Ramos (cell line): ENCODE measurements around the gene TBC1D2.

Experiments
- in situ Hi-C: fragments of 300-500 bp; cut with MboI; formaldehyde crosslinking; loops from one replicate; pipeline ENCODE4 v1.14.3; 2022; ENCODE audit warnings: low sequenced_read_pairs; ENCODE audit not compliant: unreplicated experiment

The TBC1D2 gene

DNA sequence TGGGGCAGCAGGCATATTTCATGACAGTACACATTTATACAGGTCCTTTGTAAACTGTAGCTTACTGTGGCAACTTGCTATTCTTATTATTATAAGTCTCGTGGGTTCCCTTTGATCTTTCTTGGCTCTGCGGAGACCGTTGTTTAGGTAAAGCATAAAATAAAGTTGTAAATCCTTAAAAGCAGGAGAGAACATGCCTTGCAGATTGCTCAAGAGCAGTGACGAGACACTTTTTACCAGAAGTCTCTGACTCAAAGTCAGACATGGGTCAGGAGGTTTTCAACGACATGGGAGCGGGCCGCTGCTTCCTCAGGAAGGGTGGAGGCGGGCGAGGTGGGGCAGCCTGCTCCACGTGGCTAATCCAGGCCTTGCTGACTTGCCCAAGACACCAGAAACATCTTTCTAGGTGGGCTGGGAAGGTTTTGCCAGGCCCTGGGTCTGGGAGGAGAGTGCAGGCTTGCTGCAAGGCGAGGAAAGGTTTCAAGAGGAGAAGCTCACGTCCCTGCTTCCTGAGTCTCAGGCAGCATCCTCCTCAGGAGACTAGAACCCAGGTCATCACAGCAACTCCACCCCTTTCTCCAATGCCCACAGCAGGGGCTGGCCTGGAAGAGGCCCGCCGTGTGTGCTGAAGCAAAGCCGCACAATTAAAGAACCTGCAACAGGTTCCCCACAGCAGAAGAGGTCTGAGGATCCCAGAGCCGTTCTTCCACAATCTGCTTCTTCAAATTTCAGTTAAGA, 6.5 kb downstream of the TBC1D2 start:
- in situ Hi-C loops = no loop called here

DNA sequence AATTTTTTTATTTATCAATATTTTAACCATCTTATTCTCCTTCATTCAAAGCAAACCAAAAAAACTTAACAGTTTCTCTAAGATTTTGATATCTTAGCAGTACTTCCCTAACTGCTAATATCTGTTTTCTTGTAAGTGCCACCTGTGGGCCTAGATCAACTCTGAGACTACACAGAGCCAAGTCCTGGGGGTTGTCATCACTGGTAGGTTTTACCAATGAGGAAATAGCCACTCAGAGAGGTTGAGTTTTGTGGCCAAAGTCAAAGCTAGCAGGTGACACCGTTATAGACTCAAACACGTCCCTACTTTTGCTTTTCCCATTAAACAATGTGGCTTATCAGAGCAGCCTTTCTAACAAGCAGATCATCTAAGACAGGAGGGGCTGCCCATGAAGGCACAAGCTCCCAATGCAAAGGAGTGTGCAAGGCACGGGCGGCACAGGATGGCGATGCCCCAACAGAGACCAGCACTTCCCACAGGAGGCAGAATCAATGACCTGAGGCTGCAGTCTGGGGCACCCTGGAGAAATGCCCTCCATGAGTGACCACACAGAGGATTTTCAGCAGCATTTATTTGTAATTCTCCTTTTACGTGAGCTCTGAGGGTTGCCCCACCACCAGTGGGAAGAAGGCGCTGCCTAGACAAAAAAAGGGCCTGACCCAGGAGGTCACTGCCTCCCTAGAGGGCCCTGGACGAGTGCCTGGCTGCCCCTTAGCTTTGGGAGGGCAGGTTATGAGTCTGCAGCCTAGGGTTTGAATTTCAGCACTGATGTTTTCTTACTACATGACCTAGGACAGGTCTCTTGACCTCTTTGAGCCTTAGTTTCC, 7.4 kb downstream of the TBC1D2 start:
- in situ Hi-C loops = no loop called here

DNA sequence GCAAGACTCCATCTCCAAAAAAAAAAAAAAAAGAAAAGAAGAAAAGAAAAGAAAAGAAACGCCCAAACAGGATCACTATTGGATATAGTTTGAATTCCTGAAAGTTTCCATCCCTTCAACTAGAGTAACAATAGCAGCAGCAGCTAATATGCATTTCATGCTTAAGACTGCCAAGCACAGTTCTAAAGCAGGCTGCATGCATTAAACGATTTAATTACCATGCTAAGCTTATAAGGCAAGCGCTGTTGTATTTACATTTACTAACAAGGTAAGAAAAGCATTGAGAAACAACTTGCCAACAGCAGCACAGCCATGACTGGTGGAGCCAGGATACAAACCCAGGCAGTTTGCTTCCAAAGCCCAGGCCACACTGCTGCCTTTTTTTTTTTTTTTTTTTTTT, 13.0 kb downstream of the TBC1D2 start:
- in situ Hi-C loops = no loop called here

- in situ Hi-C loops = no loop called here
Measured at GRCh38 chr9:98241357-98242300, 13.8 kb downstream of the TBC1D2 start.

DNA sequence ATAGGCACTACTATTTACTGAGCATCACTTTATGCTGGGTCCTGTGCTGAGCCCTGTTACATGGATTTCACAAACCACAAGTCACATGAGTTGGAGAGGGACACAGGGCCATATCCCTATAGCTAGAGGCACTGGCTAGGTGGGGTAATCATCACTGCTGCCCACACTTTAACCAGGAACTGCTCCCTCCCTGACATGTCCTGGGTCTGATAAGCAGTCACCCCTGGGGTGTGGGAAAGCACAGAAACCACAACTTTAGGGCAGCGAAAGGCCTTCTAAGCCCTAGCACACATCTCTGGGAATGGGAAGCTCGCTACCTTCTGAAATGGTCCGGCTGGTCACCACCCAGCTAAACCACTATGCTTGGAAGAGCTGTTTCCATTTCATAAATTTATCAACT, 15.0 kb downstream of the TBC1D2 start:
- in situ Hi-C loops = no loop called here

GRCh38 chr9:98236901-98237487, 18.5 kb downstream of the TBC1D2 start:
- in situ Hi-C loops = no loop called here

GRCh38 chr9:98235126-98235525, 20.3 kb downstream of the TBC1D2 start:
- in situ Hi-C loops = no loop called here

- in situ Hi-C loops = no loop called here
Measured at GRCh38 chr9:98234245-98234825, 21.1 kb downstream of the TBC1D2 start.

- in situ Hi-C loops = no loop called here
Measured at GRCh38 chr9:98232926-98233325, 22.5 kb downstream of the TBC1D2 start.

DNA sequence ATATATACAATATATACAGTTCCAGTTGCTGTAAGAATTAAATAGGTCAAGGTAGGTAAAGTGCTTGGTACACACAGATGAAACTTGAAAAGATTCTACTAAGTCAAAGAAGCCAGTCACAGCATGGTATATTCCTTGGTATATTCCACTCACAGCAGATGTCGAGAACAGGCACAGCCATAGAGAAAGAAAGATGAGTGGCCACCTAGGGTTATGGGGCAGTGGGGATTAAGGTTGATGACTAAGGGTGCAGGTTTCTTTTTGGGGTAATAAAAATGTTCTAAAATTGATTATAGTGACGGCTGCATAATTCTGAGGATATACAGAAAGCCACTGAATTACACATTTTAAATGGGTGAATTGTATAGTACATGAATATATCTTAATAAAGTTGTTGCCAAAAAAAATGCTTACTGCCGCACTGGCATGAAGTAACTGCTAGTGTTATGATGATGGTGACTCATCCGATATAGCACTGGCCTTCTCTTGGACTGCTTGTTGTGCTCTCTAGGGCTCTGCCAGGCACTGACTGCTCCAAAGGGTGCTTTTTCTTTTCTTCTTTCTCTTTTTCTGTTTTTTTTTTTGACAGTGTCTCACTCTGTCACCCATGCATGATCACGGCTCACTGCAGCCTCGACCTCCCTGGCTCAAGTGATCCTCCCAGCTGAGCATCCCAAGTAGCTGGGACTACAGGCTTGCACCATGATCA, 23.5 kb downstream of the TBC1D2 start:
- in situ Hi-C loops = no loop called here

- in situ Hi-C loops = no loop called here
Measured at GRCh38 chr9:98230789-98231188, 24.7 kb downstream of the TBC1D2 start.

DNA sequence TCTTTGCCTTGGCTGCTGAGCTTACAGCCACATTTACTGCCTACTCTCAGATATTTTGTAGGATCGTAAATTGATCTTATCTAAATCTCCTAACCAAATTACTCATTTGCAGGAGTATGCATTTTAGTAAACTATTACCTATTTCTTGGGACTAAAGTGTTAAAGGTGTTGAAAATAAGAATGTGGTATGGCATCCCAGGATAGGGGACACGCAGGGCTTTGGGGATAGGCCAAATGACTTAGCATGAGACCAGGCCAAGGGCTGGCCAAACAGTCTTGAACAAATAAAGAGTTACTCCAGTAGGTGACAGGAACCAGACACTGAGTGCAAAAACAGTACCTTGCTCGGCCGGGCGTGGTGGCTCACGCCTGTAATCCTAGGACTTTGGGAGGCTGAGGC, 25.1 kb downstream of the TBC1D2 start:
- in situ Hi-C loops = no loop called here

DNA sequence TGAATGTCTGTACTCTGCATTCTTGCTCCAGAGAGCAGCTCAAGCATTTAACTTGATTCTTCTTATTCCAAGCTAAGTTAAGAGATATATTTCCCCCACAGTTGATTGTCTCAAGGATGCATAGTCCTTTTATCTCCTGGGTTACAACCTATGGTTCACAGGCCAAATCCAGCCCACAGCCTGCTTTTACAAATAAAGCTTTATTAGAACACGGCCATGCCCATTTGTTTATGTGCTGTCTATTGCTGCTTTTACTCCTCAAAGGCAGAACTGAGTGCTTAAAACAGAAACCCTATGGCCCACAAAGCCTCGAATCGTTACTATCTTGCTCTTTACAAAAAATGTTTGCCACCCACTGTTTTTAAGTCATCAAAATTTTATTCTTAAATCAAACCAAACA, 25.8 kb downstream of the TBC1D2 start:
- in situ Hi-C loops = no loop called here

GRCh38 chr9:98229090-98229395, 26.4 kb downstream of the TBC1D2 start:
- in situ Hi-C loops = no loop called here

DNA sequence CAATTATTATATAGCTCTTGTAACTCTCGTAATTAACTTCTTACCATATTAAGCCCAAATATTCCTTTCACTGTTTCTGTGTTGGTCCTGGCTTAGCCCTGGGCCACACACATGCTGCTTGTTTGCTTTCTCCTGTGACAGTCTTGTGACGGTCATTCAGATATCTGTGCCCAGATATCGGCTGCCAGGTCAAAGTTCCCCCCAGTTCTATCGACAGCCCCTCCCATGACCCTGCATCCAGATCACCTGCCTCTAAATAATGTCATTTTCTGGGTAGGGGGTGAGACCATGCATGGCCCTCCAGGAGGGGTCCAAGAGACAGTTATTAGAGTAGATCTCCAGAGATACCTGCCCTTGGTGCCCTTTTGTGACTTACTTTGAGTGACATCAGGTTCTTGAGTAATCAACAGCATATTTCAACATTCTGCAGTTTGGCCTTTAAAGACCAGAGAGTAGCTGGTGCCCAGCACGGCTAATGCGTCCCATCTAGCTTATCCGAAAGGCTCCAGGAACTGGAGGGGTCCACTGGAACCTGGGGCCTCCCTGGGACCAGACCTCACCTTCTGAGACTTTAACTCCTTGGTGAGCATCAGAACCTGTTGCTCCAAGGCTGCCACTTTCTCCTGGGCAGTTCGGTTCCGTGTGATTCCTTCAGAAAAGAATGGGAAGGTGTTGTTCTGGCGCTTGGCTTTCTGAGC, 26.9 kb downstream of the TBC1D2 start:
- in situ Hi-C loops = no loop called here

DNA sequence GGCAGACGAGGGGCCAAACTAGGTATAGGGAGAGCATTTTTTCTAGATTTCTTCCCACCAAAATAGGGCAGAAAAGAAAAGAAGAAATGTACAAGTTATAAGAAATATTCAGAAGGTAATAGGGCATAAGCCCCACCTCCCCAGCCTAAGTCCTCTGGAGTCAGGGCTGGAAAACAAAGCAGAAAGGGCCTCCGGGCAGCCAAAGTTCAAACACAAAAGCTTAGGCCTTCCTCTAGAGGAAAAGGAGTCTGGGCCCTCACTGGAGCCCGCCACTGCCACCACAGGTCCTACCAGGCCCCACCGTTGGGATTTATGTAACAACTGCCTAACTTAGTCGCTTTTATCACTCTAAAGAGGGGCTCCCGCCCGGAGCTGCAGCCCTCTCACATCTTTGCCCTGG, 27.6 kb downstream of the TBC1D2 start:
- in situ Hi-C loops = no loop called here

DNA sequence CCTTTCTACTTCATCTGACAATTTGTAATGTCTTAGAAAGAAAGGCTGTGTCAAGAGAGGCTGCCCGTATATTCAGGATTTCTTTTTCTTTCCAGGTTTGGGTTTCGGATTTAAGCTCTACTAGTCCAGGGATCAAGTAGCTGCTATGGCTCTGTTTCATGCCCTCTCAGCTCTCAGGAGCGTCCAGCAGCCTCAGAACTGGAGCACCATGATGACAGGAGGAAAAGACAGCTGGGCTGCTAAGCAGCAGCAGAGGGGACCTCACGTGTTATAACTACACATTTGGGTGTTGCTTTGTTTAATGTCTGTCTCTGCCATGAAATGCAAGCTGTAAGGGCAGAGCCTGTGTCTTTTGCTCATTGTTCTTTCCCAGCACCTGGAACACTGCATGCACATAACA, 28.5 kb downstream of the TBC1D2 start:
- in situ Hi-C loops = no loop called here

DNA sequence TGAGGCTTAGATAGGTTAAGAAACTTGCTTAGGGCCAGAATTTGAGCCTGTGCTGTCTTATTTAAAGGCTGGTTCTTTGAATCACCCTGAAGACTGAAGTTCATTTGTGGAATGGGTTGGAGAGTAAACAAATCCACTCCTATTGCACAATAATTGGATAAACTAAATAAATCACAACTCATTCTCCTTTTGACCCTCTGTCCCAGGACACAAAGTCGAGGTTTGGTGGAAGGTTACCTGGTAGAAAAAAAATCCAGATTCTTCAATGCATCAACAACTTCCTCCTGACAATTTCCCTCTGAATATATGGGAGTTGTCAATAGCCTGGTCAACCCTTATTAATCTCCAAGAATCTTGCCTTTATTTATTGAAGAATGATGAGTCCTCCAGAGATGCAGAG, 28.9 kb downstream of the TBC1D2 start:
- in situ Hi-C loops = no loop called here

DNA sequence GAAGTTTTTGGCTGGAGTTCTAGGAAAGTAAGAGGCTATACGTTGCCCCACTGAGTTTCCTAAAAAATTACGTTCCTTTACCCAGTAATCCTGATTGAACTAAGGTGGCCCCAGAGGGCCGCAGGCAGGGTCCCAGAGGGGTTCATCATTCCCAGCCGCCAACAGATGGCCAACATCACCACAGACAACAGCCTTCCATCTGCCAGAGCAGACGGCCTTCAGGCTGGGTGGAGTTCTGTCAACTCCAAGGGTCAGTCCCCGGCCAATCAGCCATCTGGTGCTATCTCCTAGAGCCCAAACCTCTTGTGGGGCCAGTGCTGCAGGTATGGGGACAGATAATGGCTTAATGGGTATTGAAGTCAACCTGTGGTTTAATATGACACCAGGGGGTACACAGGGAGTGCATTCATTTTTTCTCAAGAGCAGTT, 30.4 kb downstream of the TBC1D2 start:
- in situ Hi-C loops = no loop called here
